ENCODE results near the gene DACH1. TPM values are rescaled to one million over a fixed set of nuclear protein-coding genes. Genes with fewer than 3 reads are reported as not detected.

Gene DACH1
- total RNA-seq, 2 donors from 2014 or later = 0.39 to 1.6 TPM

DNA sequence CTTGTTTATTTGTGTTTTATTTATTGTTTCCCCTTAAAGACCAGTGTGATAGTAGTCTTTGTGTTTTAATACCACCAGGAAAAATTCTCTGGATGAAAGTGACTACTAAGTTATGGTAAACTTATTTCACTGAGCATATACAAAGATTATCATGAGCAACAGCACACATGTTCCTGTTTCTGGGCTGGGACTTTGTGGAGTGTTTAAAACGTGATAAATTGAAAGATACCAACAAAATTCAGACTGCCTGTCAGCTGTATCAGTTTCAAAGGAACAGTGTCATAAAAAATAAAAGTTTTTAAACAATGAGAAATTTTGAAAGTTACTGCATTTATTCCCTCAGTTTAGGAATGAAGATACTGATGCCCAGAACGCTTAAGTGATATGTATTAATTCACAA lies 259.4 kb downstream of the DACH1 start:
- Histone ChIP-seq H3K36me3 (no peaks in the 10 kb centered on the region), H3K27ac (no peak overlapping the region), H3K4me1 (no peaks in the 10 kb centered on the region), H3K27me3 (no peaks in the 10 kb centered on the region), H3K9me3 (no peaks in the 10 kb centered on the region), H3K4me3 (no peak overlapping the region)
- DNase-seq (ENCODE audit: low spot score) = no peak
- TF ChIP-seq, protein P1, sequence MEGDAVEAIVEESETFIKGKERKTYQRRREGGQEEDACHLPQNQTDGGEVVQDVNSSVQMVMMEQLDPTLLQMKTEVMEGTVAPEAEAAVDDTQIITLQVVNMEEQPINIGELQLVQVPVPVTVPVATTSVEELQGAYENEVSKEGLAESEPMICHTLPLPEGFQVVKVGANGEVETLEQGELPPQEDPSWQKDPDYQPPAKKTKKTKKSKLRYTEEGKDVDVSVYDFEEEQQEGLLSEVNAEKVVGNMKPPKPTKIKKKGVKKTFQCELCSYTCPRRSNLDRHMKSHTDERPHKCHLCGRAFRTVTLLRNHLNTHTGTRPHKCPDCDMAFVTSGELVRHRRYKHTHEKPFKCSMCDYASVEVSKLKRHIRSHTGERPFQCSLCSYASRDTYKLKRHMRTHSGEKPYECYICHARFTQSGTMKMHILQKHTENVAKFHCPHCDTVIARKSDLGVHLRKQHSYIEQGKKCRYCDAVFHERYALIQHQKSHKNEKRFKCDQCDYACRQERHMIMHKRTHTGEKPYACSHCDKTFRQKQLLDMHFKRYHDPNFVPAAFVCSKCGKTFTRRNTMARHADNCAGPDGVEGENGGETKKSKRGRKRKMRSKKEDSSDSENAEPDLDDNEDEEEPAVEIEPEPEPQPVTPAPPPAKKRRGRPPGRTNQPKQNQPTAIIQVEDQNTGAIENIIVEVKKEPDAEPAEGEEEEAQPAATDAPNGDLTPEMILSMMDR (IDR thresholded peaks at IDR 0.05) = no peak

DNA sequence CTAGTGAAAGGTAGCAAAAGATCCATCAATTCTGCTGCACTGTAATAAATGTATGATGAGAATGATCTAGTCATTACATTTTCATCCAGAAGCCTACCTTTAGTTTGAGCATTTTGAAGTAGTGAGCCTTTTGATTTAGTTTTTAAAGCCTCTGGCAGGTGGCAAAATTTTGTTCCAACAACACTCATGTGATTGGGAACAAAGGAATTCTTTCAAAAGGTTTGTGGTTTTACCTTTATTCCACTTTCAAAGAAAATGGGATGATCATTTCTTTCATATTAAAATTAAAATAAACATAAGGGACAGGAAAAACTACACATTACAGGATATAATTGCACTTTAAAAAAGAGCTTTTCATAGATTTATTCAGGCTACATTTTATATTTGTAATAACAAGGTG lies 260.2 kb downstream of the DACH1 start:
- Histone ChIP-seq H3K27me3 (no peaks in the 10 kb centered on the region), H3K4me3 (no peak overlapping the region), H3K36me3 (no peaks in the 10 kb centered on the region), H3K4me1 (no peaks in the 10 kb centered on the region), H3K9me3 (no peaks in the 10 kb centered on the region), H3K27ac (no peak overlapping the region)
- DNase-seq (ENCODE audit: low spot score) = no peak
- TF ChIP-seq, protein P1 (IDR thresholded peaks at IDR 0.05) = no peak

DNA sequence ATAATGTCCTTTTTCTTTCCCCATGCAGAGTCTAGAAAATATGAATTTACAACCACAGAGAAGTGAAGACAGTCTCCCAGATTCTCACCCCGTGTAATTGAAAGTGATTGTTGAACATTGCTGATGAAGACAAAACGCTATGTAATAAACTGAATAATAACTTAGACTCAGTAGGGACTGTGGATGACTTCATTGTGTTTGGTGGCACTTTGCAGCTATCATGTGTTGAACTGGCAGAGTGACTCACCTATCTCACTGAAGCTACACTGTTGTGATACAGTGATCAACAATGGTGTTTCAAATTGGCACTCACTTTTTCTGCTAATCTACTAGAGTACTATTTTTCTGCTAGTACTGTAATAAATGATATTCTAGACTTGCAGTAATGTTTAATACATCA lies 261.3 kb downstream of the DACH1 start:
- Histone ChIP-seq H3K4me1 (no peaks in the 10 kb centered on the region), H3K27ac (no peak overlapping the region), H3K27me3 (no peaks in the 10 kb centered on the region)

DNA sequence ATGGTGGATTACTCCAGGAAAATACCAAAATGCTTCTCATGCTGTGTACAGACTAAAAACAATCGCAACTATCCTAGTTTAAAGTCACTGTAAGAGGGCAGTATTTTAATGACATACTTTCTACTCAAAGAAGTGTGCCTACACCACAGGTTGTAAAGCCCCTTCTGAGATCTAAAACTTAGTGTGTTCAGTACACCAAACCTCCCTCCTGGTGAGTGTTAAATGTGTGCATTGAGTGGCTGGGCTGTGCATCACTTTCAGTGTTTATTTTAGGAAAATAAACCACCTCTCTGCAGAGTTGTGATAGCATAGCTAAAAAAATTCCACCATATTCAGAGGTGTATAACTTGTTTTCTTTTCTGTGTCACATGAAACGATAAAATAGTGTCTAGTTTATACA lies 263.7 kb downstream of the DACH1 start:
- TF ChIP-seq, protein P1 (IDR thresholded peaks at IDR 0.05) = no peak
- no peak for DNase-seq (ENCODE audit: low spot score)
- H3K9me3 ChIP-seq = no peaks in the 10 kb centered on the region
- no peaks in the 10 kb centered on the region for H3K4me1 ChIP-seq
- no peak overlapping the region for H3K4me3 ChIP-seq
- no peak overlapping the region for H3K27ac ChIP-seq
- H3K36me3 ChIP-seq = no peaks in the 10 kb centered on the region
- H3K27me3 ChIP-seq = no peaks in the 10 kb centered on the region

More for the DNA sequence above, 261.3 kb downstream of the DACH1 start:
- no peak overlapping the region for H3K4me3 ChIP-seq
- H3K36me3 ChIP-seq = no peaks in the 10 kb centered on the region
- H3K9me3 ChIP-seq = no peaks in the 10 kb centered on the region
- TF ChIP-seq, protein P1 (IDR thresholded peaks at IDR 0.05) = no peak
- no peak for DNase-seq (ENCODE audit: low spot score)

DNA sequence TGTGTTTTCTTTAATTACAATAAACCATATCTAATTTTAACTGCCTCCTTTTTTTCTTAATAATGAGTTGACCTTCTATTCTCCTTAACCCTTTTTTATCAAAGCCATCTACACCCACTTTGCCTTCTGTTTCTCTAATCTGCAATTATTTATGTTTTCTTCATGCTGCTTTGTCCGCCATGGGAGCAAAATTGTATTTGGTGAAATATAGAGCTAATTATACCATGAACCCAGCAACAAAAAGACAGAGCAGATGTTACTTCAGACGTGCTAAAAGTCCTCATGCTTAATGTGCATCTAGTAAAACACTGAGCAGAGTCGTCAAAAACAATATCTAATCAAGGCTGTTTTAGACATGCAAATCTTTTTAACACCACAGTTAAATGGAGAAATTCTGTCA lies 264.7 kb downstream of the DACH1 start:
- TF ChIP-seq, protein P1 (IDR thresholded peaks at IDR 0.05) = no peak
- DNase-seq (ENCODE audit: low spot score) = no peak
- Histone ChIP-seq H3K36me3 (no peaks in the 10 kb centered on the region), H3K9me3 (no peaks in the 10 kb centered on the region), H3K4me1 (no peaks in the 10 kb centered on the region), H3K27ac (no peak overlapping the region), H3K4me3 (no peak overlapping the region), H3K27me3 (no peaks in the 10 kb centered on the region)

DNA sequence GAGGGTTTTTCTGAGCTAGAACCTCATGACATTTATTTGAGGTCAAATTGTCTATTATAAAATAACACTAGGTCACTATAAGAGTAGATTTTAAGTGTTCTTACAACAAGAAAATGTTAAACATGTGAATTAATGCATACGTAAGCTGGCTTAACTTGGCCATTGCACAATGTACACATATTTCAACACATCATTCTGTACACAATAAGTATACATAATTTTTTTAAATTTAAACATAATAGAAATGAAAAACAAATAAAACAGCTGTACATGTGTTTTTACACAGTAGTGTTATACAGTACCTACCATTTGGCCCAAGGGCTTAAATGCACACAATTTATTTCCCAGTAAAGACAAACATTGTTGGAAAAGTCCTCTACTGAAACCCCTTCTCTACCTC lies 269.9 kb downstream of the DACH1 start:
- no peaks in the 10 kb centered on the region for H3K27me3 ChIP-seq
- H3K4me3 ChIP-seq = no peak overlapping the region
- H3K9me3 ChIP-seq = no peaks in the 10 kb centered on the region
- H3K36me3 ChIP-seq = no peaks in the 10 kb centered on the region
- TF ChIP-seq, protein P1 (IDR thresholded peaks at IDR 0.05) = no peak
- H3K4me1 ChIP-seq = no peaks in the 10 kb centered on the region
- H3K27ac ChIP-seq = no peak overlapping the region
- no peak for DNase-seq (ENCODE audit: low spot score)
